VCaP (cell line): ENCODE measurements around the gene CHGA.

Experiments
- H3K27ac ChIP-seq: fragments of 450-650 bp; 2 replicates; pipeline ENCODE4 v1.5.1; 2017
- CTCF ChIP-seq: fragments of 450-650 bp; conservative IDR thresholded peaks from 2 replicates; pipeline ENCODE4 v1.5.1; 2017; ENCODE audit warnings: mild to moderate bottlenecking, moderate library complexity

Gene CHGA

GRCh38 chr14:92982956-92983355, 60.0 kb downstream of the CHGA start:
- no peak overlapping the region for H3K27ac ChIP-seq
- no peak for TF ChIP-seq CTCF

- H3K27ac ChIP-seq: no peak overlapping the region
- TF ChIP-seq CTCF: no peak
Measured at GRCh38 chr14:92984082-92984788, 61.3 kb downstream of the CHGA start.
